Right ventricle myocardium inferior (tissue), 1 donor: ENCODE results near the gene ADARB2. TPM values are rescaled to one million over a fixed set of nuclear protein-coding genes. Genes with fewer than 3 reads are reported as not detected.

Source experiments
- ATAC-seq: fragments of 200-7000 bp; cut with Tn5 transposase; one replicate; pipeline ENCODE4 v1.9.1; 2020; ENCODE audit warnings: mild to moderate bottlenecking, moderate library complexity
- DNase-seq: peaks from one replicate; pipeline ENCODE4 v3.0.0; 2021; ENCODE audit errors: missing footprints
- intact Hi-C: fragments of 100-400 bp; cut with DNase I; formaldehyde crosslinking; loops from one replicate; pipeline ENCODE4 v1.11.0; 2022
- total RNA-seq: library from RNA; stranded (reverse); fragmentation: NEBNext Ultra II Directional; extraction: Animal tissue kit (Norgen Biotek cat#: 25700); gene quantifications from one replicate; pipeline ENCODE4 v1.2.1, GENCODE V29; 2021
- donor health status: DM: no; HTN: yes; CAD: no; lungs with severe emphysema.

ADARB2 gene
- total RNA-seq, 1 donor from 2014 or later = 0.19 TPM

DNA sequence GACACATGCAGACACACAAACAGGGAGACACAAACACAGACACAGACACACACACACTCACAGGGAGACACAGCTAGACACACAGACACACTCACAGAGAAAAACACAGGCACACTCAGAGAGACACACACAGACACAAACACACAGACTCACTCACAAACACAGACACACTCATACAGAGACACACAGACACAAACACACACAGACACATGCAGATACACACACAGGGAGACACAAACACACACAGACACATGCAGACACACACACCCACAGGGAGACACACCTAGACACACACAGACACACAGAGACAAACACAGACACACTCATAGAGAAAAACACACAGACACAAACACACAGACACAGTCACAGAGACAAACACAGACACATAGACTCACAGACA, 67.9 kb downstream of the ADARB2 start:
- intact Hi-C loops = no loop called here
- no peak for ATAC-seq
- no peak for DNase-seq

DNA sequence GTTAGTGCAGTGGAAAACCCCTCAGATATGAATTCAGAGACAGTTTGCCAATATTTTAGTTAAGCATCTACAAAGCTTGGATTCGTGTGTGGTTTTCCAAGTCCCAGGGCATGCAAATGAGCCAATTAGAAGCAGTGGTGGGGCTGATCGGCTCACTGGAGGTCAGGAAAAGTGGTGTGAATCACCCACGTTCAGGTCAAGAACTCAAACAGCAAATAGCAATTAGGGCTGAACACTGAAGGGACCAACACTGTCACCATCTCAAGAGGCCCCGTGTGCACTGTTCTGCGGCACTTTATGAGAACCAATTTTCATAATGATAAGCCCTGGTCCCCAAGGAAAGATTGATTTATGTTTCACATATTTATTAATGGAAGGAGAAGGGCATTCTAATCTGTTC, 68.9 kb downstream of the ADARB2 start:
- DNase-seq (no peak), ATAC-seq (no peak)
- intact Hi-C loops = no loop called here

DNA sequence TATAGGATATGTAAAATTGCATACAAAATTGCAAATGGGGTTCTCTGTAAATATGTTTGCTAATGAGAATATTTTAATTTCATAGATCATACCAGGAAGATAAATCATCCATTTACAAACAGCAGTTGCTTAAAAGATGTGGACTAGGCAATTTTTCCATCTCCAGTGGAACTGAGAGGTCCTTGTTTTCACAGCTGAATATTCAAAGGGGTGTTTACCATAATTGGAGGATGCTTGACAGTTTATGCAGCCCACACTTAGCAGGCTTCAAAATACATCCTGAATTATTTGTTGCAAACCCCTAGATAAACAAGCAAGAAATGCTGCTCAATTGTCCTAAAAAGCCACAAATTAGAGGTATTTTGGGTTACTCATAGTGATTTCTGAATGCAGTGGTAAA, 69.9 kb downstream of the ADARB2 start:
- intact Hi-C loops = no loop called here
- ATAC-seq (no peak), DNase-seq (no peak)

- no peak for DNase-seq
- no peak for ATAC-seq
- intact Hi-C loops = no loop called here
Measured at GRCh38 chr10:1666147-1666546, 71.2 kb downstream of the ADARB2 start.

DNA sequence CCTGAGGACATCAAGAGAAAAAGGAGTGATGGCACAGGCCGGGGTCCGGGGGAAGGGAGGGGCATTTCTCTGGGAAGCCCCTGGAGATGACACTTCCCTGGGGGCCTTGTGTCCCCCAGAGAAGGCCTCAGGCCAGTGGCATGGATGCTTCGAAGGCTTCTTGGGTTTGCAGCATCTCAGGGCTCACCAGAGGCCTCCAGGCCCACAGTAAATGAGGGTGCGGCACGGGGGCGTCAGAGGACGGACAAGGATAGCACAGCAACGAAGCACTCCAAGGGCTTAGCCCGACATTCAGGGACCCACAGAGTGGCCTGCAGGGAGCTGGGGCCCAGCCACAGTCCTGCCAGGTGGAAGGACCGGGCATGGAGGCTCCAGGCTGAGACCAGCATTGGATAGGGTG, 71.6 kb downstream of the ADARB2 start:
- DNase-seq (no peak), ATAC-seq (no peak)
- intact Hi-C loops = no loop called here

GRCh38 chr10:1665021-1665661, 72.2 kb downstream of the ADARB2 start:
- no peak for ATAC-seq
- intact Hi-C loops = no loop called here
- DNase-seq = no peak

DNA sequence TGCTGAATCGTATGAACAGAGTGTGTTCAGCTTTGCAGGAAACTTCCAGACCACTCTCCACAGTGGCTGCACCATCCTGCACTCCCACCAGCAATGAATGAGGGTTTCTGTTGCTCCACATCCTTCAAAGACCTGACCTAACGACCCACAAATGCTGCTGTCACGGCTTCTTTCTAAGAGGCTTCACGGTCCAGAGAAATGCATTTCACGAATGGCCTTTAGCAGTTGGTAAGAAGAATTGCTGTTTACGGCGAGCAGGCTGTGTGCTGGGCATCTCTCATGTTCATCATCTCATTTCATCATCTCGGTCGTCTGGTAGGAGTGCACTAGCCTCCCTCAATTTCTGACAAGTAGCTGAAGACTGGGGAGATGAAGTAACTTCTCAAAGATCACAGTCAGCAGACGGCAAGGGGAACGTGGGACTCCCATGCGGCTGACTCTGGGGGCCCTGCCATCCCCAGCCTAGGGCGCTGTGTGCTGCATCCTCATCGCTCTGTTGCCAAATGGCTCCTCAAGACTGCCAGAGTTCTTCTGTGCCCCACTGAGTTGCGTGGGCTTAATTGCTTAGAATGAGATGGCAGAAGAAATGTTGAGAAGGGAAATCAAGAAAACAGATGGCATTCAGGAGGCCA, 72.9 kb downstream of the ADARB2 start:
- ATAC-seq (no peak), DNase-seq (no peak)
- intact Hi-C loops = no loop called here

- ATAC-seq = no peak
- no peak for DNase-seq
- intact Hi-C loops = no loop called here
Measured at GRCh38 chr10:1663226-1663625, 74.1 kb downstream of the ADARB2 start.

- ATAC-seq = no peak
- intact Hi-C loops = no loop called here
- no peak for DNase-seq
Measured at GRCh38 chr10:1662438-1663025, 74.8 kb downstream of the ADARB2 start.

- intact Hi-C loops = no loop called here
- DNase-seq (no peak), ATAC-seq (no peak)
Measured at GRCh38 chr10:1661859-1662437, 75.4 kb downstream of the ADARB2 start.

- no peak for DNase-seq
- intact Hi-C loops = no loop called here
- ATAC-seq = no peak
Measured at GRCh38 chr10:1661416-1661815, 75.9 kb downstream of the ADARB2 start.

GRCh38 chr10:1660815-1661214, 76.5 kb downstream of the ADARB2 start:
- ATAC-seq (no peak), DNase-seq (no peak)
- intact Hi-C loops = no loop called here

GRCh38 chr10:1660386-1660785, 76.9 kb downstream of the ADARB2 start:
- no peak for DNase-seq
- intact Hi-C loops = no loop called here
- no peak for ATAC-seq

DNA sequence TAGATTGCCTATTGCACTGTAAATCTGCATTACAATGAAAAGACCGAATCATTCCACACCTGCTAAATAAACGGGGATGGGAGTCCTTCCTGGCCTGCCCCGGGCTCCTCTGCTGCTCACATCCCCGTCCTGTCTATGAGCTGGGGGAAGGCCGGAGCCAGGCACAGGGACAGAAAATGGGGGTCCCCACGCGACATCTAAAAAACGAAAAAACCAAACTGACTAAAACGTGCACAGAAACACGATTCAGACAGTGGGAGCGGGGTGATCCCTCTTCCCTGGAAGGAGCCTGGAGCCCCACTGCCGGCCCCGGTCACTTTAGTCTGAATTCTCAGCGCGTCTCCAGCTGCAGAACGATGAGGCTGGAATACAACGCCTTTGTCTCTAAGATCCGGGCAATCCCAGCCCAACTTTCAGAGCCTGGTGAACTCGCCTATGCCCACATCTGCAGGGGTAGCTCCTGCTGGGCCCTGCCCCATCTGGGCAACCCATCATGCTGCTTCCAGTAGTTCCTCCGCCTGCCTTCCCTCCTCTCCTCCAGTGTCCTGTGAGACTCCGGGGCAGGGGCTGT, 78.0 kb downstream of the ADARB2 start:
- ATAC-seq = no peak
- no peak for DNase-seq
- intact Hi-C loops = no loop called here

GRCh38 chr10:1658658-1659057, 78.7 kb downstream of the ADARB2 start:
- ATAC-seq (no peak), DNase-seq (no peak)
- intact Hi-C loops = no loop called here

- intact Hi-C loops = no loop called here
- ATAC-seq (no peak), DNase-seq (no peak)
Measured at GRCh38 chr10:1657479-1657878, 79.8 kb downstream of the ADARB2 start.

- ATAC-seq = no peak
- intact Hi-C loops = no loop called here
Measured at GRCh38 chr10:1655367-1655766, 82.0 kb downstream of the ADARB2 start.

GRCh38 chr10:1654811-1655356, 82.4 kb downstream of the ADARB2 start:
- intact Hi-C loops = no loop called here
- ATAC-seq = no peak
- no peak for DNase-seq

More at GRCh38 chr10:1655367-1655766, 82.0 kb downstream of the ADARB2 start:
- DNase-seq = no peak

GRCh38 chr10:1654247-1654646, 83.1 kb downstream of the ADARB2 start:
- no peak for DNase-seq
- intact Hi-C loops = no loop called here
- ATAC-seq = no peak

GRCh38 chr10:1653321-1653720, 84.0 kb downstream of the ADARB2 start:
- DNase-seq (no peak), ATAC-seq (no peak)
- intact Hi-C loops = no loop called here
